Heart right ventricle (tissue), 16 donors: ENCODE data around the gene BST2. TPM values are rescaled to one million over a fixed set of nuclear protein-coding genes. Genes with fewer than 3 reads are reported as not detected.

Source experiments
- ATAC-seq, 8 donors: fragments of 200-7000 bp; cut with Tn5 transposase; one replicate each; pipeline ENCODE4 v1.9.1; 2020; ENCODE audit warnings: mild to moderate bottlenecking in 8 of 8, moderate library complexity in 8 of 8, moderate number of reproducible peaks in 1 of 8
- DNase-seq, 2 donors: peaks; one replicate each; pipeline ENCODE4 v3.0.0-alpha.2; 2020
- H3K27ac ChIP-seq, 10 donors: fragments of 200-600 bp; sonication (generic) in 2 of 10; one replicate each; pipeline versions ENCODE4 v1.5.0 to v1.8.0; 2020 to 2022; ENCODE audit warnings: mild to moderate bottlenecking in 3 of 10
- H3K27me3 ChIP-seq, 7 donors: fragments of 200-600 bp; one replicate each; pipeline ENCODE4 v1.8.0; 2021 to 2022; ENCODE audit warnings: mild to moderate bottlenecking in 2 of 7
- H3K36me3 ChIP-seq, 9 donors: fragments of 200-600 bp; sonication (generic) in 1 of 9; one replicate each; pipeline versions ENCODE4 v1.5.0 to v1.8.0; 2020 to 2022; ENCODE audit warnings: mild to moderate bottlenecking in 2 of 9
- H3K4me1 ChIP-seq, 9 donors: fragments of 200-600 bp; sonication (generic) in 1 of 9; one replicate each; pipeline versions ENCODE4 v1.5.0 to v1.8.0; 2020 to 2022; ENCODE audit warnings: mild to moderate bottlenecking in 4 of 9
- H3K4me3 ChIP-seq, 10 donors: fragments of 200-600 bp; sonication (generic) in 2 of 10; one replicate each; pipeline versions ENCODE4 v1.5.0 to v1.8.0; 2020 to 2022; ENCODE audit warnings: mild to moderate bottlenecking in 7 of 10, moderate library complexity in 2 of 10
- H3K9me3 ChIP-seq, 11 donors: fragments of 200-600 bp in 10 of 11; sonication (generic) in 2 of 11; one replicate each; pipeline versions ENCODE4 v1.5.0 to v1.8.0; 2013 to 2022; ENCODE audit warnings: mild to moderate bottlenecking in 2 of 11, control low read depth in 1 of 11, moderate library complexity in 1 of 11
- WGBS, 2 donors: extraction: QIAGEN DNeasy Blood & Tissue Kit; methylation state at CpG; one replicate each; pipeline ENCODE4 v1.1.7; 2013; ENCODE audit warnings: inconsistent platforms in 1 of 2; 5-methylcytosine and 5-hydroxymethylcytosine counted together
- intact Hi-C, 10 donors: fragments of 100-400 bp; cut with DNase I; formaldehyde crosslinking; loops; one replicate each; pipeline versions ENCODE4 v1.11.1 to v1.14.2; 2022
- polyA plus RNA-seq, 2 donors: library from polyadenylated mRNA; stranded (reverse); fragments of 200-250 nt; gene quantifications; one replicate each; pipeline ENCODE4 v1.2.3, GENCODE V29; 2013
- total RNA-seq, 10 donors: library from RNA; stranded (reverse); fragmentation: NEBNext Ultra II Directional in 3 of 10; extraction: Animal tissue kit (Norgen Biotek cat#: 25700) in 3 of 10; gene quantifications; one replicate each; pipeline versions ENCODE4 v1.2.1 to v1.2.4, GENCODE V29; 2021 to 2023
- TF ChIP-seq, protein P1 (sequence below), 9 donors: fragments of 200-600 bp; sonication (generic) in 2 of 9; IDR thresholded peaks; one replicate each; pipeline versions ENCODE4 v1.5.0 to v1.8.0; 2021 to 2022; ENCODE audit warnings: antibody characterized with exemption in 9 of 9, mild to moderate bottlenecking in 5 of 9, moderate library complexity in 1 of 9
- donor health status: Arrhythmogenic right ventricular cardiomyopathy.
- donor health status: ischemic (EF 13 %, LVEDD 7.1; RV severe dilation, severe dysfunction).
- donor health status: healthy with polysubstance abuse.
- donor health status: DM: no; HTN: yes; CAD: no.
- donor health status: DM: no; HTN: no; CAD: no.
- donor health status: ischemic (EF 25% LVEDD 6.9; RV normal size, moderate dysfunction).
- donor health status: ischemic (EF 25% LVEDD 5.7; RV mildly dilated, moderate dysfunction).
- donor health status: healthy.
- donor health status: DM: yes; HTN: yes; CAD: no.
- donor health status: Ischemic cardiomyopathy.
- donor health status: ischemic (EF 35%, LVEDD 5.7; RV mildly dilated, moderate dysfunction).
- donor health status: nonischemic (EF 11% LVEDD 7.7; RV severe dilation, severe dysfunction).
- donor health status: DM: yes; HTN: yes; CAD: no.
- donor health status: PGD.
- donor health status: ischemic (EF 29% LVEDD 5.4; RV normal size, mild dysfunction).
- donor health status: nonischemic (EF 23%, LVEDD 6.1; RV moderate dilation, normal function).

BST2 gene
- total and polyA plus RNA-seq, 12 donors = 22.7 to 75.4 (median 37.7) TPM

GRCh38 chr19:17404621-17405249 is 695 bp downstream of the BST2 start:
- intact Hi-C loops = no loop called here
- H3K9me3 ChIP-seq = no peaks in the 10 kb centered on the region
- peaks cover 0 to 6% (median 0%) of the 10 kb centered on the region in 7 donors for H3K27me3 ChIP-seq
- H3K4me1 ChIP-seq = peaks cover 0 to 48% (median 28%) of the 10 kb centered on the region in 9 donors
- no peak for DNase-seq
- ATAC-seq = no peak
- WGBS, 2 donors = 63 to 71% methylated on average over 7 of the region's 7 CpGs
- peak overlapping the region; percentile 29 to 95 (median 84) for H3K27ac ChIP-seq
- H3K4me3 ChIP-seq = peak overlapping the region; percentile 41 to 84 (median 64)
- TF ChIP-seq, protein P1, sequence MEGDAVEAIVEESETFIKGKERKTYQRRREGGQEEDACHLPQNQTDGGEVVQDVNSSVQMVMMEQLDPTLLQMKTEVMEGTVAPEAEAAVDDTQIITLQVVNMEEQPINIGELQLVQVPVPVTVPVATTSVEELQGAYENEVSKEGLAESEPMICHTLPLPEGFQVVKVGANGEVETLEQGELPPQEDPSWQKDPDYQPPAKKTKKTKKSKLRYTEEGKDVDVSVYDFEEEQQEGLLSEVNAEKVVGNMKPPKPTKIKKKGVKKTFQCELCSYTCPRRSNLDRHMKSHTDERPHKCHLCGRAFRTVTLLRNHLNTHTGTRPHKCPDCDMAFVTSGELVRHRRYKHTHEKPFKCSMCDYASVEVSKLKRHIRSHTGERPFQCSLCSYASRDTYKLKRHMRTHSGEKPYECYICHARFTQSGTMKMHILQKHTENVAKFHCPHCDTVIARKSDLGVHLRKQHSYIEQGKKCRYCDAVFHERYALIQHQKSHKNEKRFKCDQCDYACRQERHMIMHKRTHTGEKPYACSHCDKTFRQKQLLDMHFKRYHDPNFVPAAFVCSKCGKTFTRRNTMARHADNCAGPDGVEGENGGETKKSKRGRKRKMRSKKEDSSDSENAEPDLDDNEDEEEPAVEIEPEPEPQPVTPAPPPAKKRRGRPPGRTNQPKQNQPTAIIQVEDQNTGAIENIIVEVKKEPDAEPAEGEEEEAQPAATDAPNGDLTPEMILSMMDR (IDR thresholded peaks at IDR 0.05) = no peak
- H3K36me3 ChIP-seq = peaks cover 0 to 32% (median 0%) of the 10 kb centered on the region in 9 donors

DNA sequence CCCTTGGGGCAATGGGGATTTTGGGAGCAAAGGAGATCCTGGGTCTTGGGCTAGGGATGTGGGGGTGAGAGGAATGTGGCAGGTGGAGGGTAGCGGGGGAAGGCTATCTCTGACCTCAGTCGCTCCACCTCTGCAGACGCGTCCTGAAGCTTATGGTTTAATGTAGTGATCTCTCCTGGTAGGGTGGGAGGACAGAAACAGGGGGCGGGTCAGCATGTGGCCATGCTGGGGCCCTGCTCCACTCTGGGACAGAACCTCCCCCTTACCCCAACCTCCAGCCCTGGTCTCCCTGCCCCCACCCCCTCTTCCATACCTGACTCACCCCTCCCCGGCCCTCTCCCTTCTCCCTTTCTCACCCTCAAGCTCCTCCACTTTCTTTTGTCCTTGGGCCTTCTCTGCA is 1.4 kb downstream of the BST2 start:
- no peak for DNase-seq
- Histone ChIP-seq H3K4me1 (peaks cover 0 to 51% (median 28%) of the 10 kb centered on the region in 9 donors), H3K4me3 (peak overlapping the region in 9 of 10 donors; percentile 41 to 84 (median 64)), H3K27me3 (peaks cover 0 to 6% (median 0%) of the 10 kb centered on the region in 7 donors), H3K27ac (peak overlapping the region in 9 of 10 donors; percentile 75 to 95 (median 85)), H3K36me3 (peaks cover 0 to 37% (median 0%) of the 10 kb centered on the region in 9 donors), H3K9me3 (no peaks in the 10 kb centered on the region)
- no peak for ATAC-seq
- intact Hi-C loops = no loop called here
- TF ChIP-seq, protein P1 (IDR thresholded peaks at IDR 0.05) = no peak
- WGBS, 2 donors = 76 to 79% methylated on average over 6 of the region's 6 CpGs

- peaks cover 0 to 44% (median 0%) of the 10 kb centered on the region in 9 donors for H3K36me3 ChIP-seq
- H3K27ac ChIP-seq = peak overlapping the region in 7 of 10 donors; percentile 79 to 95 (median 89)
- DNase-seq = peak in 1 of 2 donors; percentile 48
- TF ChIP-seq, protein P1 (IDR thresholded peaks at IDR 0.05) = no peak
- WGBS, 2 donors = 37 to 42% methylated on average over 30 to 36 of the region's 36 CpGs
- intact Hi-C loops = no loop called here
- H3K4me3 ChIP-seq = peak overlapping the region in 9 of 10 donors; percentile 41 to 84 (median 64)
- peaks cover 0 to 6% (median 0%) of the 10 kb centered on the region in 7 donors for H3K27me3 ChIP-seq
- H3K4me1 ChIP-seq = peaks cover 0 to 51% (median 25%) of the 10 kb centered on the region in 9 donors
- ATAC-seq = peak in 7 of 8 donors; percentile 8 to 58 (median 31)
- no peaks in the 10 kb centered on the region for H3K9me3 ChIP-seq
Measured at GRCh38 chr19:17402982-17403855, 2.2 kb downstream of the BST2 start.

GRCh38 chr19:17401628-17402027 is 3.8 kb downstream of the BST2 start:
- H3K36me3 ChIP-seq = peaks cover 0 to 58% (median 0%) of the 10 kb centered on the region in 9 donors
- H3K9me3 ChIP-seq = no peaks in the 10 kb centered on the region
- DNase-seq (no peak), ATAC-seq (peak in 1 of 8 donors; percentile 22)
- intact Hi-C loops = no loop called here
- peak overlapping the region in 2 of 10 donors; percentile 22 to 35 for H3K27ac ChIP-seq
- no peak overlapping the region for H3K4me3 ChIP-seq
- peaks cover 0 to 43% (median 13%) of the 10 kb centered on the region in 9 donors for H3K4me1 ChIP-seq
- TF ChIP-seq, protein P1 (IDR thresholded peaks at IDR 0.05) = no peak
- WGBS, 2 donors = 61 to 75% methylated on average over 6 of the region's 6 CpGs
- peaks cover 0 to 6% (median 0%) of the 10 kb centered on the region in 7 donors for H3K27me3 ChIP-seq
